ENCODE data around the gene ADM2. TPM values are rescaled to one million over a fixed set of nuclear protein-coding genes. Genes with fewer than 3 reads are reported as not detected.
"Not testable (repeated sequence)": the region's sequence is repeated elsewhere in the genome, so short reads cannot be mapped to it uniquely, and the experiment has no call there.

Gene ADM2
- total RNA-seq, 3 donors from 2014 or later: 0.95 to 3.9 (median 1.4) TPM

DNA sequence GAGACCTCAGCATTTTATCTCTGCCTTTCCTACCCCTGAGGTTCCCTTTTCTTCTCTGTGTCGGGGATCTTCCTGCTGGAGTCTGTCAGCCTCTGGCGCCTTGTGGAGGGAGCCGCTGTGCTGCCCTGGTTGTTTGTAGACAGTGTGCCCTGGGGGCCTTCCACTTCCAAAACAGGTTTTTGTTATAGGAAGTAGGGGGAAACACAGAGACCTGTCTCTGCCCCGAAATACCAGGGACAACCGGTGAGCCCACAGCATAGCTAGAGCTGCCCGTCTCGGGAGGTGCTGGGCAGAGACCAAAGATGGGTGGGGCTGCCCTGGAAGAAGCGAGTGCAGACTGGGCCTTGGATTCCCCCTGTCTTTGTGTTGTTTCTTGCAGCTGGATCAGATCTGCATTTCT is 34.7 kb downstream of the ADM2 start:
- no peak for TF ChIP-seq CTCF (IDR thresholded peaks at IDR 0.05)
- DNase-seq: no peak
- no peak for ATAC-seq
- Histone ChIP-seq H3K9me3 (no peaks in the 10 kb centered on the region), H3K36me3 (ENCODE audit: low read depth) (no peaks in the 10 kb centered on the region), H3K4me3 (no peak overlapping the region), H3K4me1 (ENCODE audit: low read depth) (no peaks in the 10 kb centered on the region)
- intact Hi-C loops (cut with DNase I, micrococcal nuclease): no loop called here

DNA sequence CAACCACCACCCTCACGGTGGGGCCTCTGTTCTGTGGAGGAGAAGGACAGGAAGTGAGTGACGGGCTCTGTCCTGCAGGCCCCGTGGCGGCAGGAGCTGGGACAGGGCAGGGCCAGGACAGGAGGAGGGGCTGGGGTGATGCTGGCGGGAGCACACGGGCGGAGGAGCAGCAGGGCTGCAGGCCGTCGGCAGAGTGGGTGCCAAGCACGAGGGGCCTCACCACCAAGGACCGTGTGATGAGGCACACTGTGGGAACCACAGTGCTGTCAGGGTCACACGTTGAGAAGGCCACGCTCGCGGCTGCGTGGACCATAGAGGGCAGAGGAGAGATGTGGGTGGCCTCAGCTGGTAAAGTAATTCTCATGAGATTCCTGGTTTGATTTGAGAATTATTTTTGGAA is 35.5 kb downstream of the ADM2 start:
- intact Hi-C loops (cut with DNase I, micrococcal nuclease): no loop called here
- no peaks in the 10 kb centered on the region for H3K9me3 ChIP-seq
- DNase-seq: no peak
- no peak overlapping the region for H3K4me3 ChIP-seq
- no peaks in the 10 kb centered on the region for H3K36me3 ChIP-seq (ENCODE audit: low read depth)
- no peak for TF ChIP-seq CTCF (IDR thresholded peaks at IDR 0.05)
- no peaks in the 10 kb centered on the region for H3K4me1 ChIP-seq (ENCODE audit: low read depth)
- no peak for ATAC-seq

- TF ChIP-seq CTCF (IDR thresholded peaks at IDR 0.05): no peak
- intact Hi-C loops (cut with DNase I, micrococcal nuclease): no loop called here
- Histone ChIP-seq H3K4me1 (ENCODE audit: low read depth) (no peaks in the 10 kb centered on the region), H3K36me3 (ENCODE audit: low read depth) (peaks cover 3% of the 10 kb centered on the region), H3K4me3 (no peak overlapping the region), H3K9me3 (no peaks in the 10 kb centered on the region)
- ATAC-seq (no peak), DNase-seq (no peak)
Observed at GRCh38 chr22:50517495-50518260, 36.3 kb downstream of the ADM2 start.

DNA sequence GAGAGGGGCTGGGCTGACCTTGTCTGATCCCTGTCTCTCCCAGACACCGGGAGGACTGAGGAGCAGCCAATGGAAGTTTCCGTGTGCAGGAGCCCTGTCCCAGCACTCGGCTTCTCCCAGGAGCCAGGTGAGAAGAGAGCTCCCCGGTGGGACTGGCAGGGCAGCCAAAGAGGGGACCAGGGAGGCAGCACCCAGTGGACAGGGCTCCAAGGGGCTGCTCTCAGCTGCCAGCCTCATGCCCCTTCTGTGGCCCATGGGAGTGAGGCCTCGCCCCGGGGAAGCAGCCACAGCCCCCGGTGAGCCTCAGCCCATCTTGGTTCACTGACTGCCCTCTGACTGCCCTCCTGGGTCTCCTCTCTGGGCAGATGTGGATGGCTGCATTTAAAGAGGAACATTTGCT is 37.3 kb downstream of the ADM2 start:
- no peak for ATAC-seq
- TF ChIP-seq CTCF (IDR thresholded peaks at IDR 0.05): no peak
- Histone ChIP-seq H3K9me3 (no peaks in the 10 kb centered on the region), H3K4me3 (no peak overlapping the region), H3K4me1 (ENCODE audit: low read depth) (peaks cover 6% of the 10 kb centered on the region), H3K36me3 (ENCODE audit: low read depth) (peaks cover 6% of the 10 kb centered on the region)
- DNase-seq: no peak
- intact Hi-C loops (cut with DNase I, micrococcal nuclease): no loop called here

DNA sequence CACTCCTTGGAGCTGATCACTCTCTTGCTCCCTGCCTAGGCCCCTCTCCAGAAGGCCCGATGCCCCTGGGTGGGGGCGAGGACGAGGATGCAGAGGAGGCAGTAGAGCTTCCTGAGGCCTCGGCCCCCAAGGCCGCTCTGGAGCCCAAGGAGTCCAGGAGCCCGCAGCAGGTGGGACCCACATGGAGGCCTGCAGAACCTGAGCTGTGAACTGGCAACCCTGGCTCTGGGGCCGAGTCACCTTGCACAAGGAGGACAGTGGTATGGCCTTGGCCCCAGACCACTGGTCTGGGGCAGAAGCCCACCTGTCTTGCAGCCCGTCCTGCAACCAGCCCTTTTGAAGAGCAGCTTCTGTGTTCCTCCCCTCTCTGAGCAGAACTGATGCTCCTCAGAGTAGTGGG is 37.8 kb downstream of the ADM2 start:
- Histone ChIP-seq H3K4me1 (ENCODE audit: low read depth) (peaks cover 12% of the 10 kb centered on the region), H3K9me3 (no peaks in the 10 kb centered on the region), H3K36me3 (ENCODE audit: low read depth) (peaks cover 7% of the 10 kb centered on the region), H3K4me3 (no peak overlapping the region)
- intact Hi-C loops (cut with DNase I, micrococcal nuclease): no loop called here
- DNase-seq: no peak
- TF ChIP-seq CTCF (IDR thresholded peaks at IDR 0.05): no peak
- no peak for ATAC-seq

GRCh38 chr22:50520184-50520583 is 38.8 kb downstream of the ADM2 start:
- H3K36me3 ChIP-seq (ENCODE audit: low read depth); ATAC-seq; H3K4me3 ChIP-seq; DNase-seq; H3K9me3 ChIP-seq; intact Hi-C loops (cut with DNase I, micrococcal nuclease): not testable (repeated sequence)
- peaks cover 18% of the 10 kb centered on the region for H3K4me1 ChIP-seq (ENCODE audit: low read depth)

Measured in mucosa of descending colon (tissue), 3 donors.